Activated CD4-positive, alpha-beta T cell treated with anti-CD3 and anti-CD28 coated beads, Interleukin-2, Interleukin-4, amounts not matched to agents 100 ng/mL and 50 ng/mL, durations not matched to agents 16 hours and 8 hours (primary cell): ENCODE data around the gene CAPZB.

Source experiments
- DNase-seq: peaks from one replicate; pipeline ENCODE4 v3.0.0-alpha.2; 2020; ENCODE audit warnings: low spot score

Gene CAPZB

GRCh38 chr1:19429611-19430010, 55.7 kb downstream of the CAPZB start:
- no peak for DNase-seq

- DNase-seq = no peak
Observed at GRCh38 chr1:19427087-19427781, 58.1 kb downstream of the CAPZB start.

GRCh38 chr1:19426294-19427086, 58.8 kb downstream of the CAPZB start:
- no peak for DNase-seq

- DNase-seq = no peak
Observed at GRCh38 chr1:19425646-19426239, 59.6 kb downstream of the CAPZB start.

GRCh38 chr1:19424651-19425570, 60.4 kb downstream of the CAPZB start:
- no peak for DNase-seq

GRCh38 chr1:19423130-19423529, 62.2 kb downstream of the CAPZB start:
- DNase-seq = no peak

- no peak for DNase-seq
Observed at GRCh38 chr1:19421365-19421764, 64.0 kb downstream of the CAPZB start.

- no peak for DNase-seq
Observed at GRCh38 chr1:19420606-19421005, 64.7 kb downstream of the CAPZB start.

- no peak for DNase-seq
Observed at GRCh38 chr1:19419691-19420090, 65.6 kb downstream of the CAPZB start.

GRCh38 chr1:19418503-19418971, 66.8 kb downstream of the CAPZB start:
- no peak for DNase-seq

GRCh38 chr1:19416921-19417470, 68.3 kb downstream of the CAPZB start:
- DNase-seq = no peak

GRCh38 chr1:19416145-19416544, 69.2 kb downstream of the CAPZB start:
- no peak for DNase-seq

- DNase-seq = no peak
Observed at GRCh38 chr1:19414515-19415121, 70.7 kb downstream of the CAPZB start.

- DNase-seq = no peak
Observed at GRCh38 chr1:19413999-19414398, 71.3 kb downstream of the CAPZB start.

GRCh38 chr1:19412654-19413053, 72.7 kb downstream of the CAPZB start:
- DNase-seq = no peak

GRCh38 chr1:19411612-19412011, 73.7 kb downstream of the CAPZB start:
- DNase-seq = no peak

GRCh38 chr1:19410393-19410792, 74.9 kb downstream of the CAPZB start:
- no peak for DNase-seq

- no peak for DNase-seq
Observed at GRCh38 chr1:19409477-19410341, 75.6 kb downstream of the CAPZB start.

GRCh38 chr1:19407494-19408096, 77.7 kb downstream of the CAPZB start:
- DNase-seq = no peak

GRCh38 chr1:19406680-19407079, 78.7 kb downstream of the CAPZB start:
- no peak for DNase-seq
